Stimulated activated CD8-positive, alpha-beta memory T cell treated with anti-CD3 and anti-CD28 coated beads, Interleukin-4, amount 100 ng/mL, for 4 hours (primary cell): Measurements from ENCODE around the gene SLC8B1.
"Not testable (repeated sequence)": the region's sequence is repeated elsewhere in the genome, so short reads cannot be mapped to it uniquely, and the experiment has no call there.

Source experiments
- DNase-seq, 2 donors: peaks; one replicate each; pipeline ENCODE4 v3.0.0-alpha.2; 2020; ENCODE audit warnings: low read depth in 2 of 2, low spot score in 1 of 2

The SLC8B1 gene

DNA sequence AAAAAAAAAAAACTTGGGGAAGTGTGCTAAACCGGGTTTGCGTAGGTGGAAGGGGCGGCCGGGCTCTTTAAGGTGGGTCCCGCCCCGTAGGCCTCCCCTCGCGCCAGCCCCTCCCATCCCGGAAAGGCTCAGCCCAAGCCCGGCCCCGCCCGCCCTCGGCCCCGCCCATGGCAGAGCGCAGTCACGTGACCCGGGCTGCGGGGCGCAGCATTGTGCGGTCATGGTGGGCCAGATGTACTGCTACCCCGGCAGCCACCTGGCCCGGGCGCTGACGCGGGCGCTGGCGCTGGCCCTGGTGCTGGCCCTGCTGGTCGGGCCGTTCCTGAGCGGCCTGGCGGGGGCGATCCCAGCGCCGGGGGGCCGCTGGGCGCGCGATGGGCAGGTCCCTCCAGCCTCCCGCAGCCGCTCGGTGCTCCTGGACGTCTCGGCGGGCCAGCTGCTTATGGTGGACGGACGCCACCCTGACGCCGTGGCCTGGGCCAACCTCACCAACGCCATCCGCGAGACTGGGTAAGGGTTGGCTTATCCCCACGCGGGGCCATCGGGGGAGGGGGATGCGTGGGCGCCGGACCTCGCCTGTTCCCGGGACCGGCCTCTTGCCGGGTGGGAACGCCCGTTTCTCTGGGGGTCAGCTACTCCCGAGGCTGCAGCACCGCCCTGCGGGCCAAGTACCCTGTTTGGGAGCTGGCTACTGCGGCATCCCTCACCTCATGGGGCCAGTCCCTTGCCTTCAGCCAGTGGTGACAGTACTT is 23.6 kb upstream of the SLC8B1 start, which contains the start of gene PLBD2:
Gene PLBD2, plus strand, starts transcription at position 207 of the 752 bp plus-strand sequence. Its CDS starts 14 bp downstream, at position 221.
- DNase-seq, result peak; percentile 87 to 90

GRCh38 chr12:113354192-113354591 is 19.3 kb upstream of the SLC8B1 start:
- DNase-seq, result not testable (repeated sequence)

- no peak for DNase-seq
These were observed 16.2 kb upstream of the SLC8B1 start for GRCh38 chr12:113351089-113351488.

- no peak for DNase-seq
These were observed 14.1 kb upstream of the SLC8B1 start for GRCh38 chr12:113348849-113349536.

GRCh38 chr12:113347892-113348291 is 13.0 kb upstream of the SLC8B1 start:
- DNase-seq, result no peak

DNA sequence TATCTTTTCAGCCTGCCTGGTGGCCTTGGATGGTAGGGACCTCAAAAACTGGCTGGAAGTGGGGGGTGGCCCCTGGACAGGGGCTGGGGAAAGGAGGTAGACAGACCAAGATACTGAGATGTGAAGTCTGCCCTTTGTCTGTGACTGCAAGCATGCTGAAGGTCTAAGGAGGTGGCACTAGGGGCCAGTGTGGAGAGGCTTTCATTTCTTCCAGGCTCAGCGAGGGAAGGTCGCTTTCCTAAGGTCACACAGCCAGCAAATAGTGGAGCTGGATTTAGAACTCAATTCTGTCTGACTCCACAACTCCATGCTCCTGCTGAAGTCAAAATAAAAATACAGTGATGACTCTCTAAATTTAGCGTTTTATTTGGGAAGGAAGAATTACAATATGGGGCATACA is 12.2 kb upstream of the SLC8B1 start:
- DNase-seq, result no peak

GRCh38 chr12:113346353-113346752 is 11.4 kb upstream of the SLC8B1 start:
- DNase-seq, result no peak

DNA sequence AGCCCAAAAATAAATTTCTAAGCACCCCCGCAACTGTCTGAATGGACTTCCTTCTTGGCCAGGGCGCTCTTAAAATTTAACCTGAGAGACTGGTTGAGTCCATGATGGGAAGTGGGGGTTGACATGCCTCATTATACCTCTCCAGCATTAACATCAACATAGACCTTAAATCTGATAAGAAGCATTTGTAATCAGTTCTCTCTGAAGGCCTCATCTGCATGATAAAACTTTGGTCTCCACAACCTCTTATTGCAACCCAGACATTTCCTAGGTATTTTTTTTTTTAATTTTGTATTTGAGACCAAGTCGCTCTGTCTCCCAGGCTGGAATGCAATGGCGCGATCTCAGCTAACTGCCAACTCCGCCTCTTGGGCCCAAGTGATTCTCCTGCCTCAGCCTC is 10.4 kb upstream of the SLC8B1 start:
- DNase-seq, result no peak

DNA sequence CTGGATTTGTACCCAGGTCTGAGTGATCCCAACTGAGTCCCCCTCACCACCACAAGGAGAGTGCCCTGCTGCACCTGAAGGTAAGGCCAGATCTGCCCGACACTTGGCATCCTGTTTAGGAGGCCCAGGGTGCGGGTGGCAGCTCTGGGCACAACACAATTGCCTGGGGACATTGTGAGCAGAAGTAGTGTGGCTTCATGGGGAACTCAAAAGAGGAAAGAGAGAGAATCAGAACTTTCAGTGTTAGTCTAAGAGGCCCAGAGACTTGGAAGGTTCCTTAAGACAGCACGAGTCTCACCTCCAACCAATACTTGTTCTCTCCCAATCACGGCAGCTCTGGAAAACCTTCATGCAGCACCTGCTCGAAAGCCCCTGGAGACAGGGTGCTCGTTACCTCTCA is 6.6 kb upstream of the SLC8B1 start:
- no peak for DNase-seq

- no peak for DNase-seq
These were observed 5.2 kb upstream of the SLC8B1 start for GRCh38 chr12:113340061-113340460.

GRCh38 chr12:113339540-113339939 is 4.6 kb upstream of the SLC8B1 start:
- no peak for DNase-seq

- no peak for DNase-seq
These were observed 778 bp downstream of the SLC8B1 start for GRCh38 chr12:113333877-113334785.

DNA sequence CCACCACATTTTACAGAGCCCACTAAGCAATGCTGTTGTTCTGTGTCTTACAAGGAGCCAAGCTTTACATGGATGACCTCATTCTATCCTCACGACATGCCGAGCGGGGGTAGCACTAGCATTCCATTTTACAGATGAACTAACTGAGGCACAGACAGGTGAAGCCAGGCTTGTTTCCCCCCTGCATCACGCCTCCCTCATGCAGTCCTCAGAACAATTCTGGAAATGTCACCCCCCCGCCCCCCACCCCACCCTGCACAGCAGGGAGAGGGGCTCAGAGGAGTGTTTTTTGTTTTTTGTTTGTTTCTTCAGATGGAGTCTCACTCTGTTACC is 1.5 kb downstream of the SLC8B1 start:
- no peak for DNase-seq

DNA sequence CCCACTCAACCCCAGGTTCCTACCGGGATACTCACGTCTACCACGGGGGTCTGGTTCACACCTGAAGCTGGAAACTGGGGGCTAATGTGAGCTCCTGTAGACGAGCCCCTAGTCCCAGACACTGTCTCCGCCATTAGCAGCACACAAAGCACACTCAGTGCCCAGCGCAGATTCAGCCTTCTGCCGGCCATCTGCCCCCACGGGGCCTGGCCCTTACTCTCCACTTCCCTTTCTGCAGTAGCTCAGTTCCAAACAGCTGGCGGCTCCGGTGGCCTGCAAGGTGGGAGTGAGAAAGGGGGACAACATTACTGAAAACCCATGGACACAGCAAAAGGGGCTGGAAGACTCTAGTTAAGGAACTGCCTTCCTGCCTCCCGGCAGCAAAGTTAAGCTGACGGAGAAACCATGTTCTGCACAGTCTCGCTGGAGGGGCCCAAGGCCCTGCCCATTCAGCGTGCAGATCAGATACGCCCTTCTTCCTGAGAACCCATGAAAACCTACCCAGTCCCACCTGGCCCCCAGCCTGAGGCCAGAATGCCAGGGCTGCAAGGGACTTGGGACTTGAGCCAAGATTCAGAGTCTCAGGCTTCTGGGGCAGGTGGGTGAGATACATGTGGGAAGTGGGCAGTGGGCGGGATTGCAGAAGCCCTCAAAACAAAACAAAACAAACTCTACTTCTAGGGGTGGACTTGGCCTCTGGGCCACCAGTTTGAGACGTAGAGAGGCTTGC is 2.1 kb downstream of the SLC8B1 start:
- no peak for DNase-seq

DNA sequence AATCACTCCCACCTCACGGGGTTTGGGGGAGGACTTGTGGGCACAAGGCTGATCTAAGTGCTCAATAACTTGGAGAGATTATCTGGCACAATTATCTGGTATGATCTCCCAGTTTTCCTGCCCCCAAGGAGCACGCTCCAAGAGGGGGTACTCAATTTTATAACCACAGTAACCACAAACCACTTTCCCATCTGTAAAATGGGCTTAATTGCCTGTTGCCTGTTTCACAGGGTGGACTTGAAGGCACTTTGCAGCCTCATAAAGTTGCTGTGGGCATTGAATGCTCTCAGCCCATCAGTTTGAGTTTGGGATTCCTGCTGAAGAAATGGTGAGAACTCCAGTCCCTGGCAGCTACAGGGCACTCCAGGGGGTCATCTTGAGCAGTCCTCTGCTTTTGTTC is 4.4 kb downstream of the SLC8B1 start:
- no peak for DNase-seq

DNA sequence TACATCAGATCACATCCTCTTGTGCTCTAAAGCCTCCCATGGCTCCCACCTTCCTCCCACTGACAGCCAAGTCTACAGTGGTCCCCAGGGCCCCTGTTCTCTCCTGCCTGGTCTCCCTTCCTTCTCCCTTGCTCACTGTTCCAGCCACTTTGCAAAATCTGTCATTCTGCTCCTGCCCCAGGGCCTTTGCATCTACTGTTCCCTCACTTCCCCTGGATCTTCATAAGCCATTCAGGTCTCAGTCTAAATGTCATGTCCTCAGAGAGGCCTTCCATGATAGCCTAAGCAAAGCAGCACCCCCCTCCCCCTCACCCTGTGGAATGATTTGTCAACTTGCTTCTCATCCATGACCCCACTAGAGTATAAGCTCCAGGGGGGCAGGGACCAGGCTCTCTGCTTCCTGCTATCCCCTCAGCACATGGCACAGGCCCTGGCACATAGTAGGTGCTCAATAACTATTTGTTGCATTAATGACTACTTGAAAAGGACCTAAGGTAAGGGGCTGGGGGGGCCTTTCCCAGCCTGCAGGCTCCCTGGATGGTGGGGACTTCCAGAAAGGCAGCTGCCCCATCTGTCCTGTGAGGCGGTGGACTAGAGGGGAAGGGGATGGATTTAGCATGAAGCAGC is 5.0 kb downstream of the SLC8B1 start:
- no peak for DNase-seq

- no peak for DNase-seq
These were observed 5.7 kb downstream of the SLC8B1 start for GRCh38 chr12:113329022-113329790.

DNA sequence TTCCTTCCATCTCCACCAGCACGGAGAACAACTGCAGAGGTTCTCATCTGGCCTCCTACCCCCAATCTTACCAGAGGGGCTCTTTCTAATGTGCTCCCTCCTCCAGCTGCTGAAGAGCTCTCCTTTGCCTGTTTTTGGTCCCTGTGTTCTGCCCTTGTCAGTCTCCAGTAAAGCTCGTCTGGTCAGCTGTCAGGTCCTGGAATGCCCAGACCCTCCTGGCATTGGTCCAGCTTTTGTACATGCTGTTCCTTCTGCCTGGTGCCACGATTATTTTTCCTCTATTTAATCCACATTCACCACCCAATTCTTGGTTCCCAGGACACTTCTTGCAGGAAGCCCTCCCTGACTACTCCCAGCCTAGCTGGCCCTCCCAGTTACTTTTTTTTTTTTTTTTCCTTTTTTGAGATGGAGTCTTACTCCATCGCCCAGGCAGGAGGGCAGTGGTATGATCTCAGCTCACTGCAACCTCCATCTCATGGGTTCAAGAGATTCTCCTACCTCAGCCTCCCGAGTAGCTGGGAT is 6.5 kb downstream of the SLC8B1 start:
- no peak for DNase-seq

DNA sequence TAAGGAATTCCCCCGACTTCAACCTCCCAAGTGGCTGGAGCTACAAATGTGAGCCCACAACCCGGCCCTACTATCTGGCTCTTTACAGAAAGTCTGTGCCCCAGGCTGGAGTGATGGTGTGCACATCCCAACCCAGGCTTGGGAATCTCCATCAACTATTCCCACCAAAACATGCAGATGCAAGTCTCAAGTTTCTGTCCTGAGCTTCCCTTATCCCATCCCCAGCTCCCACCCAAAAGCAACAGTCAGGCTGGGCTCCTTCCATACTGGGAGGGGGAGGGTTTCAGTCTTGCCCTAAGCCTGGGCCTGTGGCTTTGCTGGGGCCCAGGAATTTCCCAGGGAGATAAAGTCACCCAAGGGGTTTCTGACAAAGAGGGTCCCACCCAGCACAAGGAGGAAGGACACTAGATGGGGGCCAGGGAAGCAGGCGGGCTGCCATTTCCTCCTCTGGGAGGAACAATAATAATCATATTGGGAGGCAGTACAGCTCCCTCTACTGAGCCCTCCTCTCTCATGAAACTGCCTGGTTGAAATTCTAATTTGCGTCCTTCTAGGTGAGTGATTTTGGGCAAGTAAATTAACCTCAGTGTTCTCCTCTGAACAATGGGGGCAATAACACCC is 8.0 kb downstream of the SLC8B1 start:
- DNase-seq, result no peak
